Neural cell (in vitro differentiated cells): ENCODE data around the gene ATP5ME. TPM values are rescaled to one million over a fixed set of nuclear protein-coding genes. Genes with fewer than 3 reads are reported as not detected.
"Not testable (repeated sequence)": the region's sequence is repeated elsewhere in the genome, so short reads cannot be mapped to it uniquely, and the experiment has no call there.

Experiments
- H2AFZ ChIP-seq: fragments of 200-600, 300-800 bp; sonication (generic), shearing (Covaris generic); 2 replicates; pipeline ENCODE4 v1.6.0; 2014; ENCODE audit warnings: low read depth, mild to moderate bottlenecking, antibody characterized with exemption, low read length, moderate library complexity
- H3F3A ChIP-seq: fragments of 200-600 bp; shearing (Covaris generic); 2 replicates; pipeline ENCODE4 v1.6.1; 2016; ENCODE audit warnings: mild to moderate bottlenecking, moderate library complexity, mixed read lengths, antibody characterized with exemption, low read length; ENCODE audit not compliant: insufficient read depth, poor library complexity, severe bottlenecking
- H3K27ac ChIP-seq: fragments of 200-600, 300-800 bp; sonication (generic), shearing (Covaris generic); 2 replicates; pipeline ENCODE4 v1.5.1; 2014; ENCODE audit warnings: mild to moderate bottlenecking, low read length, moderate library complexity
- H3K27me3 ChIP-seq: fragments of 300-800, 200-600 bp; sonication (generic), shearing (Covaris generic); 2 replicates; pipeline ENCODE4 v1.6.0; 2014; ENCODE audit warnings: mild to moderate bottlenecking, low read depth, low read length, moderate library complexity; ENCODE audit not compliant: insufficient read depth
- H3K36me3 ChIP-seq: fragments of 300-800, 200-600 bp; sonication (generic), shearing (Covaris generic); 2 replicates; pipeline ENCODE4 v1.5.1; 2014; ENCODE audit warnings: mild to moderate bottlenecking, antibody characterized with exemption, low read length, moderate library complexity; ENCODE audit not compliant: insufficient read depth
- H3K4me2 ChIP-seq: fragments of 300-800, 200-600 bp; sonication (generic), shearing (Covaris generic); 2 replicates; pipeline ENCODE4 v1.6.0; 2014; ENCODE audit warnings: mild to moderate bottlenecking, low read length
- H3K4me3 ChIP-seq: fragments of 300-800, 200-600 bp; sonication (generic), shearing (Covaris generic); 2 replicates; pipeline ENCODE4 v1.5.1; 2014; ENCODE audit warnings: mild to moderate bottlenecking, low read length, moderate library complexity
- H3K79me2 ChIP-seq: fragments of 200-600 bp; shearing (Covaris generic); replicated peaks from 2 replicates; pipeline ENCODE4 v1.6.0; 2014; ENCODE audit warnings: mild to moderate bottlenecking, low read length, moderate library complexity; ENCODE audit not compliant: insufficient read depth
- H3K9ac ChIP-seq: fragments of 300-800, 200-600 bp; sonication (generic), shearing (Covaris generic); 2 replicates; pipeline ENCODE4 v1.6.1; 2016; ENCODE audit warnings: mild to moderate bottlenecking, low read length, mixed read lengths
- H3K9me2 ChIP-seq: fragments of 200-600 bp; shearing (Covaris generic); 2 replicates; pipeline ENCODE4 v1.6.1; 2016; ENCODE audit warnings: mild to moderate bottlenecking, low read length, mixed read lengths; ENCODE audit not compliant: insufficient read depth
- H3K9me3 ChIP-seq: fragments of 200-600, 300-800 bp; sonication (generic), shearing (Covaris generic); 2 replicates; pipeline ENCODE4 v1.6.1; 2016; ENCODE audit warnings: mild to moderate bottlenecking, mixed run types, low read length, moderate library complexity, mixed read lengths
- H4K20me1 ChIP-seq: fragments of 200-600 bp; shearing (Covaris generic); 2 replicates; pipeline ENCODE4 v1.6.1; 2016; ENCODE audit warnings: mild to moderate bottlenecking, mixed run types; ENCODE audit not compliant: insufficient read depth
- CTCF ChIP-seq: fragments of 450-650 bp; IDR thresholded peaks from 2 replicates; pipeline ENCODE4 v1.5.1; 2014; ENCODE audit warnings: antibody characterized with exemption, mild to moderate bottlenecking, moderate library complexity; ENCODE audit not compliant: poor library complexity, severe bottlenecking
- EP300 ChIP-seq: fragments of 450-650 bp; conservative IDR thresholded peaks from 2 replicates; pipeline ENCODE4 v1.6.1; 2014; ENCODE audit warnings: antibody characterized with exemption, mild to moderate bottlenecking, moderate library complexity; ENCODE audit not compliant: poor library complexity, severe bottlenecking
- EZH2 ChIP-seq: fragments of 200-600, 300-800 bp; shearing (Covaris generic), sonication (generic); IDR thresholded peaks from 2 replicates; pipeline ENCODE4 v1.6.1; 2014; ENCODE audit warnings: antibody characterized with exemption, low read length, borderline replicate concordance, mild to moderate bottlenecking; ENCODE audit not compliant: insufficient read depth, poor library complexity, severe bottlenecking
- MXI1 ChIP-seq: fragments of 450-650 bp; conservative IDR thresholded peaks from 2 replicates; pipeline ENCODE4 v1.6.1; 2014; ENCODE audit warnings: antibody characterized with exemption, mild to moderate bottlenecking; ENCODE audit not compliant: poor library complexity, severe bottlenecking
- POLR2AphosphoS5 ChIP-seq: IDR thresholded peaks from 2 replicates; pipeline ENCODE4 v1.6.1; 2012
- RAD21 ChIP-seq: fragments of 450-650 bp; conservative IDR thresholded peaks from 2 replicates; pipeline ENCODE4 v1.6.1; 2014; ENCODE audit warnings: antibody characterized with exemption, mild to moderate bottlenecking, moderate library complexity
- REST ChIP-seq: IDR thresholded peaks from 2 replicates; pipeline ENCODE4 v1.6.1; 2012; ENCODE audit warnings: borderline replicate concordance
- SMC3 ChIP-seq: fragments of 450-650 bp; conservative IDR thresholded peaks from 2 replicates; pipeline ENCODE4 v1.6.1; 2014; ENCODE audit warnings: antibody characterized with exemption, mild to moderate bottlenecking, moderate library complexity; ENCODE audit not compliant: poor library complexity
- polyA plus RNA-seq: library from polyadenylated mRNA; depleted of rRNA; stranded (reverse); fragments of >200 nt; gene quantifications from 2 replicates; pipeline ENCODE4 v1.2.3, GENCODE V29; 2014

ATP5ME gene
- polyA plus RNA-seq, 1 donor from 2014 or later: 156 TPM

GRCh38 chr4:706083-706633 lies 32.1 kb upstream of the ATP5ME start:
- Histone ChIP-seq H3K9ac (peak overlapping the region; percentile 99), H4K20me1 (peaks cover 10% of the 10 kb centered on the region), H3K79me2 (peaks cover 47% of the 10 kb centered on the region), H3K27ac (peak overlapping the region; percentile 72), H2AFZ (peak overlapping the region; percentile 65), H3K4me3 (peak overlapping the region; percentile 80), H3K4me2 (peak overlapping the region; percentile 30)
- not testable (repeated sequence) for H3K36me3 ChIP-seq, H3K27me3 ChIP-seq, H3K9me3 ChIP-seq, H3F3A ChIP-seq, H3K9me2 ChIP-seq

- peaks cover 6% of the 10 kb centered on the region for H3F3A ChIP-seq
- no peaks in the 10 kb centered on the region for H3K36me3 ChIP-seq
- H3K9me3 ChIP-seq: no peaks in the 10 kb centered on the region
- peak within 1 kb of the TSS; percentile 30 for H3K4me2 ChIP-seq
- no peaks in the 10 kb centered on the region for H3K27me3 ChIP-seq
- peak within 1 kb of the TSS; percentile 99 for H3K9ac ChIP-seq
- peaks cover 40% of the 10 kb centered on the region for H3K79me2 ChIP-seq
- H4K20me1 ChIP-seq: peaks cover 7% of the 10 kb centered on the region
- peak; percentile 30 for TF ChIP-seq EP300
- TF ChIP-seq EZH2: no peak
- peak; percentile 67 for TF ChIP-seq MXI1
- peak; percentile 77 for TF ChIP-seq POLR2AphosphoS5
- TF ChIP-seq SMC3: peak; percentile 32
- TF ChIP-seq CTCF: no peak
- peak; percentile 37 for TF ChIP-seq RAD21
- peak; percentile 32 for TF ChIP-seq REST
- peak within 1 kb of the TSS; percentile 80 for H3K4me3 ChIP-seq
- no peaks in the 10 kb centered on the region for H3K9me2 ChIP-seq
- H2AFZ ChIP-seq: peak within 1 kb of the TSS; percentile 65
- peak within 1 kb of the TSS; percentile 72 for H3K27ac ChIP-seq
Measured at GRCh38 chr4:705278-706082, 31.4 kb upstream of the ATP5ME start, which contains the start of gene PCGF3. TSS of gene PCGF3 (plus strand) at chr4:705832. CDS start at chr4:733681, 27,849 bp downstream.
